Panc1 (cell line): Measurements from ENCODE around the gene HVCN1.

Experiments used
- REST ChIP-seq, 2 experiments: IDR thresholded peaks; 2 replicates each; pipeline ENCODE4 v1.6.1; 2011 to 2012; ENCODE audit warnings: low read depth in 2 of 2, control low read depth in 1 of 2, low read length in 1 of 2, mild to moderate bottlenecking in 1 of 2, moderate library complexity in 1 of 2; ENCODE audit not compliant: insufficient read depth in 1 of 2
- SIN3A ChIP-seq: IDR thresholded peaks from 2 replicates; pipeline ENCODE4 v1.6.1; 2012; ENCODE audit warnings: low read depth, mild to moderate bottlenecking, low read length, moderate library complexity, borderline replicate concordance; ENCODE audit not compliant: insufficient read depth
- TF ChIP-seq, protein P1 (sequence below): fragments of 450-650 bp; IDR thresholded peaks from 2 replicates; pipeline ENCODE4 v1.5.1; 2017; ENCODE audit warnings: mild to moderate bottlenecking

- TF ChIP-seq, protein P1, sequence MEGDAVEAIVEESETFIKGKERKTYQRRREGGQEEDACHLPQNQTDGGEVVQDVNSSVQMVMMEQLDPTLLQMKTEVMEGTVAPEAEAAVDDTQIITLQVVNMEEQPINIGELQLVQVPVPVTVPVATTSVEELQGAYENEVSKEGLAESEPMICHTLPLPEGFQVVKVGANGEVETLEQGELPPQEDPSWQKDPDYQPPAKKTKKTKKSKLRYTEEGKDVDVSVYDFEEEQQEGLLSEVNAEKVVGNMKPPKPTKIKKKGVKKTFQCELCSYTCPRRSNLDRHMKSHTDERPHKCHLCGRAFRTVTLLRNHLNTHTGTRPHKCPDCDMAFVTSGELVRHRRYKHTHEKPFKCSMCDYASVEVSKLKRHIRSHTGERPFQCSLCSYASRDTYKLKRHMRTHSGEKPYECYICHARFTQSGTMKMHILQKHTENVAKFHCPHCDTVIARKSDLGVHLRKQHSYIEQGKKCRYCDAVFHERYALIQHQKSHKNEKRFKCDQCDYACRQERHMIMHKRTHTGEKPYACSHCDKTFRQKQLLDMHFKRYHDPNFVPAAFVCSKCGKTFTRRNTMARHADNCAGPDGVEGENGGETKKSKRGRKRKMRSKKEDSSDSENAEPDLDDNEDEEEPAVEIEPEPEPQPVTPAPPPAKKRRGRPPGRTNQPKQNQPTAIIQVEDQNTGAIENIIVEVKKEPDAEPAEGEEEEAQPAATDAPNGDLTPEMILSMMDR: no peak
- TF ChIP-seq REST (IDR thresholded peaks at IDR 0.05; ENCODE audit: insufficient read depth in 1 of 2, low read depth in 2 of 2, low read length in 1 of 2) (no peak), SIN3A (no peak)
These were observed 8.3 kb upstream of the HVCN1 start for GRCh38 chr12:110697236-110697635.
